NCI-H748 (cell line): ENCODE measurements around the gene HEATR1.
"Not testable (repeated sequence)": the region's sequence is repeated elsewhere in the genome, so short reads cannot be mapped to it uniquely, and the experiment has no call there.

Experiments
- DNase-seq: peaks from one replicate; lab custom pipeline; 2025; ENCODE audit not compliant: unreplicated experiment; lab: John Stamatoyannopoulos, UW

HEATR1 gene

GRCh38 chr1:236603991-236604904 is at the start of gene HEATR1:
TSS of gene HEATR1 (minus strand) at chr1:236604516. CDS start at chr1:236604095, 421 bp downstream.
- DNase-seq = peak; percentile 91

- no peak for DNase-seq
These were observed 40.8 kb upstream of the HEATR1 start for GRCh38 chr1:236645016-236645680.

- no peak for DNase-seq
These were observed 38.4 kb upstream of the HEATR1 start for GRCh38 chr1:236642763-236643162.

- DNase-seq = peak; percentile 13
These were observed 35.4 kb upstream of the HEATR1 start for GRCh38 chr1:236639686-236640085.

GRCh38 chr1:236638945-236639344 is 34.6 kb upstream of the HEATR1 start:
- no peak for DNase-seq

- DNase-seq = no peak
These were observed 31.7 kb upstream of the HEATR1 start for GRCh38 chr1:236636017-236636416.

GRCh38 chr1:236627727-236628408 is 23.6 kb upstream of the HEATR1 start:
- DNase-seq = no peak

GRCh38 chr1:236623371-236624166 is 19.3 kb upstream of the HEATR1 start:
- no peak for DNase-seq

GRCh38 chr1:236622407-236622806 is 18.1 kb upstream of the HEATR1 start:
- DNase-seq = no peak

- DNase-seq = no peak
These were observed 15.1 kb upstream of the HEATR1 start for GRCh38 chr1:236619398-236619797.

GRCh38 chr1:236618507-236618906 is 14.2 kb upstream of the HEATR1 start:
- DNase-seq = no peak

GRCh38 chr1:236615399-236616148 is 11.3 kb upstream of the HEATR1 start:
- no peak for DNase-seq

GRCh38 chr1:236612349-236612748 is 8.0 kb upstream of the HEATR1 start:
- no peak for DNase-seq

- peak; percentile 51 for DNase-seq
These were observed 4.8 kb upstream of the HEATR1 start for GRCh38 chr1:236608930-236609726.

GRCh38 chr1:236607597-236607996 is 3.3 kb upstream of the HEATR1 start:
- not testable (repeated sequence) for DNase-seq

- no peak for DNase-seq
These were observed 840 bp upstream of the HEATR1 start for GRCh38 chr1:236604905-236605806.

GRCh38 chr1:236602171-236602570 is 2.1 kb downstream of the HEATR1 start:
- DNase-seq = no peak

GRCh38 chr1:236590553-236591150 is 13.7 kb downstream of the HEATR1 start:
- no peak for DNase-seq
